Naive thymus-derived CD8-positive, alpha-beta T cell (primary cell): ENCODE results near the gene USP4. TPM values are rescaled to one million over a fixed set of nuclear protein-coding genes. Genes with fewer than 3 reads are reported as not detected.
"Not testable (repeated sequence)": the region's sequence is repeated elsewhere in the genome, so short reads cannot be mapped to it uniquely, and the experiment has no call there.

Experiments
- ATAC-seq, 2 donors: fragments of 150-1000 bp; cut with Tn5 transposase in 1 of 2; sonication (Bioruptor Pico), chemical (Tn5 transposase) in 1 of 2; 1 replicate in 1 of 2; 2 replicates in 1 of 2; pipeline ENCODE4 v1.10.0; 2021; ENCODE audit warnings: mild to moderate bottlenecking in 2 of 2, moderate library complexity in 2 of 2
- POLR2A ChIA-PET: fragments of 350-600 bp; sonication (Branson Sonifier 250); formaldehyde crosslinking; loops from one replicate; lab custom pipeline; 2021; ENCODE audit warnings: antibody characterized with exemption; lab: Charles Lee
- DNase-seq, 10 donors: peaks; one replicate each; pipeline versions ENCODE4 v3.0.0 to v3.0.0-alpha.2; 2020 to 2022
- H3K27ac Mint-ChIP-seq, 10 donors: one replicate each; pipeline ENCODE4 v1.8.0; 2020 to 2022; ENCODE audit warnings: mild to moderate bottlenecking in 10 of 10, mixed read lengths in 10 of 10, moderate library complexity in 4 of 10, inconsistent platforms in 1 of 10
- H3K27me3 Mint-ChIP-seq, 5 donors: one replicate each; pipeline ENCODE4 v1.8.0; 2021 to 2022; ENCODE audit warnings: mixed read lengths in 5 of 5
- H3K36me3 Mint-ChIP-seq, 3 donors: one replicate each; pipeline ENCODE4 v1.8.0; 2020 to 2022; ENCODE audit warnings: mixed read lengths in 3 of 3, mild to moderate bottlenecking in 2 of 3, inconsistent platforms in 1 of 3
- H3K4me1 Mint-ChIP-seq, 4 donors: one replicate each; pipeline ENCODE4 v1.8.0; 2021 to 2022; ENCODE audit warnings: mixed read lengths in 4 of 4
- H3K4me3 Mint-ChIP-seq, 10 donors: one replicate each; pipeline ENCODE4 v1.8.0; 2020 to 2022; ENCODE audit warnings: mild to moderate bottlenecking in 10 of 10, mixed read lengths in 10 of 10, moderate library complexity in 6 of 10, inconsistent platforms in 1 of 10
- H3K9me3 Mint-ChIP-seq, 9 donors: one replicate each; pipeline ENCODE4 v1.8.0; 2020 to 2022; ENCODE audit warnings: mixed read lengths in 9 of 9, mild to moderate bottlenecking in 3 of 9, inconsistent platforms in 1 of 9, moderate library complexity in 1 of 9
- polyA plus RNA-seq, 3 donors: library from polyadenylated mRNA; unstranded; fragments of 300-500 nt; fragmentation: Illumina TruSeq; gene quantifications; one replicate each; pipeline ENCODE4 v1.2.3, GENCODE V29; 2021
- total RNA-seq, 8 experiments: library from RNA in 2 of 8; stranded (reverse) in 2 of 8; gene quantifications; one replicate each; pipeline ENCODE4 v1.2.3 and lab custom pipeline; 2021 to 2026

Gene USP4
- total and polyA plus RNA-seq, 5 experiments from 2014 or later = 49.6 to 118 (median 69.1) TPM

GRCh38 chr3:49260806-49261324, 79.0 kb downstream of the USP4 start:
- POLR2A ChIA-PET = no interaction called here
- H3K36me3 Mint-ChIP-seq = no peaks in the 10 kb centered on the region
- H3K4me1 Mint-ChIP-seq = no peaks in the 10 kb centered on the region
- no peak overlapping the region for H3K4me3 Mint-ChIP-seq
- no peaks in the 10 kb centered on the region for H3K9me3 Mint-ChIP-seq
- H3K27me3 Mint-ChIP-seq = no peaks in the 10 kb centered on the region
- no peak for ATAC-seq
- H3K27ac Mint-ChIP-seq = peak overlapping the region in 1 of 10 donors; percentile 31
- no peak for DNase-seq

GRCh38 chr3:49257187-49257586, 82.7 kb downstream of the USP4 start:
- peaks cover 0 to 4% (median 0%) of the 10 kb centered on the region in 5 donors for H3K27me3 Mint-ChIP-seq
- no peaks in the 10 kb centered on the region for H3K4me1 Mint-ChIP-seq
- POLR2A ChIA-PET = no interaction called here
- no peaks in the 10 kb centered on the region for H3K36me3 Mint-ChIP-seq
- H3K9me3 Mint-ChIP-seq = no peaks in the 10 kb centered on the region
- H3K27ac Mint-ChIP-seq = no peak overlapping the region
- ATAC-seq (no peak), DNase-seq (no peak)
- H3K4me3 Mint-ChIP-seq = no peak overlapping the region

- H3K36me3 Mint-ChIP-seq = no peaks in the 10 kb centered on the region
- no peak overlapping the region for H3K4me3 Mint-ChIP-seq
- H3K4me1 Mint-ChIP-seq = no peaks in the 10 kb centered on the region
- POLR2A ChIA-PET = no interaction called here
- DNase-seq (no peak), ATAC-seq (no peak)
- H3K27me3 Mint-ChIP-seq = peaks cover 0 to 4% (median 0%) of the 10 kb centered on the region in 5 donors
- H3K9me3 Mint-ChIP-seq = no peaks in the 10 kb centered on the region
- H3K27ac Mint-ChIP-seq = no peak overlapping the region
Observed at GRCh38 chr3:49255718-49256511, 83.9 kb downstream of the USP4 start.

GRCh38 chr3:49255112-49255511, 84.7 kb downstream of the USP4 start:
- no peaks in the 10 kb centered on the region for H3K4me1 Mint-ChIP-seq
- no peak overlapping the region for H3K27ac Mint-ChIP-seq

GRCh38 chr3:49253512-49253911, 86.3 kb downstream of the USP4 start:
- ATAC-seq (no peak), DNase-seq (no peak)
- Mint-ChIP-seq H3K4me1 (peaks cover 0 to 3% (median 0%) of the 10 kb centered on the region in 4 donors), H3K4me3 (no peak overlapping the region), H3K36me3 (no peaks in the 10 kb centered on the region), H3K27ac (no peak overlapping the region), H3K27me3 (peaks cover 0 to 4% (median 0%) of the 10 kb centered on the region in 5 donors), H3K9me3 (no peaks in the 10 kb centered on the region)
- POLR2A ChIA-PET = no interaction called here

More at GRCh38 chr3:49255112-49255511, 84.7 kb downstream of the USP4 start:
- Mint-ChIP-seq H3K9me3 (no peaks in the 10 kb centered on the region), H3K4me3 (no peak overlapping the region), H3K36me3 (no peaks in the 10 kb centered on the region), H3K27me3 (peaks cover 0 to 4% (median 0%) of the 10 kb centered on the region in 5 donors)
- no peak for DNase-seq
- ATAC-seq = no peak
- POLR2A ChIA-PET = no interaction called here

- H3K4me1 Mint-ChIP-seq = peaks cover 0 to 3% (median 0%) of the 10 kb centered on the region in 4 donors
- H3K9me3 Mint-ChIP-seq = no peaks in the 10 kb centered on the region
- ATAC-seq (no peak), DNase-seq (no peak)
- H3K36me3 Mint-ChIP-seq = no peaks in the 10 kb centered on the region
- peak overlapping the region in 1 of 10 donors; percentile 24 for H3K27ac Mint-ChIP-seq
- POLR2A ChIA-PET = no interaction called here
- H3K4me3 Mint-ChIP-seq = no peak overlapping the region
- H3K27me3 Mint-ChIP-seq = peaks cover 0 to 2% (median 0%) of the 10 kb centered on the region in 5 donors
Observed at GRCh38 chr3:49248840-49249227, 91.0 kb downstream of the USP4 start.

GRCh38 chr3:49244581-49245205, 95.2 kb downstream of the USP4 start:
- Mint-ChIP-seq H3K36me3 (no peaks in the 10 kb centered on the region), H3K4me3 (no peak overlapping the region), H3K27ac (no peak overlapping the region), H3K27me3 (peaks cover 0 to 4% (median 4%) of the 10 kb centered on the region in 5 donors), H3K9me3 (peaks cover 0 to 1% (median 0%) of the 10 kb centered on the region in 9 donors), H3K4me1 (peaks cover 0 to 3% (median 0%) of the 10 kb centered on the region in 4 donors)
- ATAC-seq = no peak
- DNase-seq = no peak
- POLR2A ChIA-PET = interaction anchor here (1.0 kb wide), 1 partner anchor 74 kb away, joined by 3 read pairs; the partner anchor contains the start of gene KLHDC8B

- H3K4me3 Mint-ChIP-seq, DNase-seq, H3K27ac Mint-ChIP-seq, H3K4me1 Mint-ChIP-seq, POLR2A ChIA-PET, H3K27me3 Mint-ChIP-seq, ATAC-seq, H3K36me3 Mint-ChIP-seq: not testable (repeated sequence)
- H3K9me3 Mint-ChIP-seq = peaks cover 0 to 13% (median 0%) of the 10 kb centered on the region in 9 donors
Observed at GRCh38 chr3:49240091-49240490, 99.8 kb downstream of the USP4 start.

- peaks cover 3 to 8% (median 6%) of the 10 kb centered on the region in 3 donors for H3K36me3 Mint-ChIP-seq
- POLR2A ChIA-PET = no interaction called here
- H3K4me1 Mint-ChIP-seq = peaks cover 0 to 7% (median 0%) of the 10 kb centered on the region in 4 donors
- H3K4me3 Mint-ChIP-seq = no peak overlapping the region
- peaks cover 0 to 7% (median 4%) of the 10 kb centered on the region in 5 donors for H3K27me3 Mint-ChIP-seq
- no peak for DNase-seq
- H3K9me3 Mint-ChIP-seq = peaks cover 0 to 28% (median 4%) of the 10 kb centered on the region in 9 donors
- ATAC-seq = no peak
- H3K27ac Mint-ChIP-seq = peak overlapping the region in 1 of 10 donors; percentile 17
Observed at GRCh38 chr3:49238274-49239127, 101.4 kb downstream of the USP4 start.

- POLR2A ChIA-PET = no interaction called here
Observed at GRCh38 chr3:49237344-49237743, 102.5 kb downstream of the USP4 start.

GRCh38 chr3:49236226-49236625, 103.6 kb downstream of the USP4 start:
- no peak overlapping the region for H3K27ac Mint-ChIP-seq
- H3K36me3 Mint-ChIP-seq = peaks cover 3 to 23% (median 17%) of the 10 kb centered on the region in 3 donors
- H3K9me3 Mint-ChIP-seq = peaks cover 7 to 46% (median 21%) of the 10 kb centered on the region in 9 donors
- H3K27me3 Mint-ChIP-seq = peaks cover 0 to 4% (median 3%) of the 10 kb centered on the region in 5 donors
- DNase-seq (no peak), ATAC-seq (no peak)
- POLR2A ChIA-PET = no interaction called here
- H3K4me1 Mint-ChIP-seq = peaks cover 0 to 7% (median 0%) of the 10 kb centered on the region in 4 donors
- no peak overlapping the region for H3K4me3 Mint-ChIP-seq

More at GRCh38 chr3:49237344-49237743, 102.5 kb downstream of the USP4 start:
- DNase-seq = no peak
- Mint-ChIP-seq H3K36me3 (peaks cover 3 to 15% (median 12%) of the 10 kb centered on the region in 3 donors), H3K9me3 (peaks cover 3 to 40% (median 11%) of the 10 kb centered on the region in 9 donors), H3K27me3 (peaks cover 0 to 7% (median 4%) of the 10 kb centered on the region in 5 donors), H3K4me1 (peaks cover 0 to 7% (median 0%) of the 10 kb centered on the region in 4 donors), H3K4me3 (no peak overlapping the region), H3K27ac (no peak overlapping the region)
- ATAC-seq = no peak

- not testable (repeated sequence) for H3K4me3 Mint-ChIP-seq, H3K27me3 Mint-ChIP-seq, H3K4me1 Mint-ChIP-seq, DNase-seq, H3K27ac Mint-ChIP-seq, ATAC-seq
- POLR2A ChIA-PET = interaction anchor here (0.6 kb wide), 1 partner anchor 36 kb away, joined by 5 read pairs; no protein-coding TSS in a partner anchor
- peaks cover 2 to 50% (median 33%) of the 10 kb centered on the region in 3 donors for H3K36me3 Mint-ChIP-seq
- peaks cover 16 to 78% (median 49%) of the 10 kb centered on the region in 9 donors for H3K9me3 Mint-ChIP-seq
Observed at GRCh38 chr3:49228817-49229216, 111.0 kb downstream of the USP4 start.
